Activated naive CD4-positive, alpha-beta T cell treated with Interleukin-2 at 50 U/mL for 16 hours (primary cell): ENCODE measurements around the gene CASQ1.

Experiments used
- DNase-seq: peaks from one replicate; pipeline ENCODE4 v3.0.0-alpha.2; 2020

Gene CASQ1

DNA sequence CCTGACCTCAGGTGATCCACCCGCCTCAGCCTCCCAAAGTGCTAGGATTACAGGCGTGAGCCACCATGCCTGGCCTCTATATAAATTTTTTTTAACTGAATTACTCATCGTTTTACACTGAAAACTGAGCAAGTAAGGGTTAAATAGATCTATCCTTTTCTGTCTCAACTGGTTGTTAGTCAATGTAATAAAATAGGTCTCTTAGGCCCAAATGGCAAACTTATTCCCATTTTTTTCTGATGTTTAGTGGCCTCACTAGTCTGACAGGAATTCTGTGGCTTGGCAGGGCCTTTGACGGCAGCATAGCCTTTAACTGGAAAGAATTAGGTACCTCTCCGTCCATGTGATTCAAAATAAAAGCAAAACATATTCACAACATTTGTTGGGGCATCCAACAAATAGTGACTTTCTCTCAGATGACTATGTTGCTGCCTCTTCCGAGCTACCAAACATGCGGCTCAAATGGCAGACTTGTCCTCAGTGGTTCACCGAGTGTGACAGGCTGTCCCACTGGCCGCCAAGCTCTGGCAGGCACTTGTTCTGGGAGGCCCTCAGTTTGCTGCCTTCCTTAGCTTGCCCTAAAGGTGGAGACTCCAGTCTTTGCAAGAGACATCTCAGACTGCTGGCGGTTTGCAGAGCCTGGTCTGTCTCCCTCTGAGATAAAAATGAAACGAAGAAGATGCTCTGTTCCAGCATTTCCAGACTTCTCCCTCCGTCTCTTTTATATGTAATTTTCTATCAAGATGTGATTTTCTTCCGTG is 21.6 kb upstream of the CASQ1 start:
- DNase-seq = no peak

GRCh38 chr1:160169553-160170399 is 20.6 kb upstream of the CASQ1 start:
- DNase-seq = no peak

DNA sequence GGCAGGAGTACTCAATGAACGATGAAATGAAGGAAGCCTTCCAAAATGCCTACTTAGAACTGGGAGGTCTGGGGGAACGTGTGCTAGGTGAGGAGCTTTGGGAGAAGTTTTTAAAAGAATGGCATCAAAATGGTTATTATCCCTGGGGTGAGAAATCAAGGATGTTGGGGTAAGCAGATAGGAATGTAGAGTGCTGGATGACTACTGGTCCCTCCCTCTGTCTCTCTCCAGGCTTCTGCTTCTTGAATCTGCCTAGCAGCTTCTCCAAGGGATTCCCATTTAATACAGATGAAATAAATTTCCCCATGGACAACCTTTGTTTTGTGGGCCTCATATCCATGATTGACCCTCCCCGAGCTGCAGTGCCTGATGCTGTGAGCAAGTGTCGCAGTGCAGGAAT is 19.0 kb upstream of the CASQ1 start:
- no peak for DNase-seq

- DNase-seq = no peak
Measured at GRCh38 chr1:160171980-160172379, 18.4 kb upstream of the CASQ1 start.

DNA sequence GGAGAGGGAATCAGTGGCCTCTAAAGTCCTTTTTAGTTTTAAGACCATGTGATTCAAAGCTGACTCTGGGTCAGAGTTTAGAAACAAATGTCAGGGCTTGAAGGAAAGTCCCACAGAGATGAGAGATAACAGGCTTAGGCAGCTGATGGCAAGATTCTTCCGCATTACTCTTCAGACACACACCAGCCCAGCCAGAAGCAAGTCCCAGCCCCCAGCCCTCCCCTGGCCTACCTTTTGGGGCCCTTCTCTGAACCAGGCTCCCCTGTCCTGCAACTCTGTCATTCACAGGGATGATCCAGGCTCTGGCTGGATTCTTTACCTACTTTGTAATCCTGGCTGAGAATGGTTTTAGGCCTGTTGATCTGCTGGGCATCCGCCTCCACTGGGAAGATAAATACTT is 13.1 kb upstream of the CASQ1 start:
- no peak for DNase-seq

GRCh38 chr1:160177667-160178066 is 12.7 kb upstream of the CASQ1 start:
- DNase-seq = no peak

DNA sequence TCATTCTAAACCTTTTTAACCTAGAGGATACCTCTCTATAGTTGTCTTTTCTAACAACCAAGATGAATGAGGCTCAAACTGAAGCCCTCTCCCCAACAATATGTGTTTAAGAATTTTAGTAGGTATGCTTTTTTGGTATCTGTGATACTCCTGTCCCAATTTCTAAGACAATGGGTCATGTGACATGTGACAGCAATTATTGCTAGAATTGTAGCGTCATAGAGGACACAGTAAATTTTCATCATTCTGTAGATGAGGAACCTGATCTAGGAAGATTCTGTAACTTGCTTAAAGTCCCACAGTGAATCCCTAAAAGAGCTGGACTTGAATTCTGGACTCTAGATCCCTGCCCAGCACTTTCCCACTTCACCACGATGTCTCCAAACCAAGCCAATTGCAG is 11.6 kb upstream of the CASQ1 start:
- no peak for DNase-seq

- no peak for DNase-seq
Measured at GRCh38 chr1:160179336-160179735, 11.0 kb upstream of the CASQ1 start.

DNA sequence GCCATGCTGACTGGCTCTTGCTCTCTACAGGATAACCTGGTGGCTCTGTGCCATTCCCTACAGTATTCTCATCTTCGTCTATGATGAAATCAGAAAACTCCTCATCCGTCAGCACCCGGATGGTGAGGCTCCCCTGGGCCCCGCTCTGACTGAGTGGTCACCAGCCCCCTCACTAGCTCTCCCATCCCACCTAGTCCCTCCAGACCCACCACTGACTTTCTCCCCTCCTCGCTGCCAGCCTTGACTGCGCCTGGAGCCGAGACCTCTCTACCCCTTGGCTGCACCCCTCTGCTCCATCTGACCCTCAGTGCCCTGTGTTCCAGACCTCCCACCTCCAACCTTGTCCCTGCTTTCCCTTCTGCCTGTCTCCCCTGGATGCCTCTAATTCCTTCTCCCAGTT is 4.1 kb upstream of the CASQ1 start:
- DNase-seq = no peak

- no peak for DNase-seq
Measured at GRCh38 chr1:160186729-160187128, 3.6 kb upstream of the CASQ1 start.

DNA sequence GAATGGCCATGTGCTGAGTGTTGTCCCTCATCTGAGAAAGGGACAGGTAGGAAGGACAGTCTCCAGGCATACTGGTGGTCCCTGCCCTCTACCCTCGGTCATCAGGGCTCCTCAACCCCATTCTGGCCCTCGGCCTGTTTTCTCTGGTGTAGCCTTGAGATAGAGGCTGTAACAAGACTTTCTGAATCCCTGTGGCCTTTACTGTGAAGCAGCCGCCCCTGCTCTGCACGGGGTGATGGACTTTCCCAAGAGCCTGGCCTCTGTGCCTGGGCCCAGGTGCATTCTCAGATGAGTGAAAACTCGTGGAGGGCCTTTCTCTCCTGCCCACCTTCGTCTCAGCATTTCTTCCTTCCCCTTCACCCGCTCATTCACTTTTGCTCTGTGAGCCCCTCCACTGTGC is 3.0 kb upstream of the CASQ1 start:
- DNase-seq = no peak

GRCh38 chr1:160188341-160188740 is 2.0 kb upstream of the CASQ1 start:
- DNase-seq = no peak

DNA sequence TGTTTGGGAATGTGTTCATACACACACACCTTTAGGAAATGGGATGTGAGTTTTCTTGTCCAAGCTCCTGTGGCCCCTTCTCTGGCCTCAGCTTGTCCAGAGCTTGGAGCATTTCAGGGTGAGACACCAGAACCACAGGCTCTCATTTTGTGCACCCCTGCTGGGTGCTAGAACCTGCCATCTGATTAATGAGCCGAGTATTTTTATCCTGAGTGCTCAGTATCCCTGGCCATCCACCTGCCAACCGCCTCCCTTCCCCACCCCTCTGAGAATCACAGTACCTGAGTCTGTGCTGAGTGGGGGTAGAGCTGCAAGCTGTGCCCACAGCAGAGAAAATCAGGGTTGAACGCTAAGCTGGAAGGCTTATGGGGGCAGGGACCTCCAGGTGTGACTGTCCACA is 1.4 kb downstream of the CASQ1 start:
- no peak for DNase-seq

GRCh38 chr1:160192234-160192633 is 1.9 kb downstream of the CASQ1 start:
- DNase-seq = no peak

- DNase-seq = peak; percentile 82
Measured at GRCh38 chr1:160193091-160193819, 2.9 kb downstream of the CASQ1 start.

- no peak for DNase-seq
Measured at GRCh38 chr1:160193832-160194736, 3.7 kb downstream of the CASQ1 start.

DNA sequence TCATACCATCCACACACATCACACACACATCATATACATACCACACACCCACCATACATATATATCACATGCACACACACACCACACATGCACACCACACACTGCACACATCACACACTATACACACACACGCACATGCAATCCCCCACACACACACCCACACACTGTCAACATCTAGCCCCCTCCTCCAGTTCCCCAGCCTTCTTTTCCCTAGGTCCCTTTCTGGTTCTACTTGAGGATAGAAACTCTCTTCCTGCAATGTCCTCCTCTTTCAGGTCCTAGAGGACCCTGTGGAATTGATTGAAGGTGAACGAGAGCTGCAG is 4.3 kb downstream of the CASQ1 start:
- DNase-seq = no peak

DNA sequence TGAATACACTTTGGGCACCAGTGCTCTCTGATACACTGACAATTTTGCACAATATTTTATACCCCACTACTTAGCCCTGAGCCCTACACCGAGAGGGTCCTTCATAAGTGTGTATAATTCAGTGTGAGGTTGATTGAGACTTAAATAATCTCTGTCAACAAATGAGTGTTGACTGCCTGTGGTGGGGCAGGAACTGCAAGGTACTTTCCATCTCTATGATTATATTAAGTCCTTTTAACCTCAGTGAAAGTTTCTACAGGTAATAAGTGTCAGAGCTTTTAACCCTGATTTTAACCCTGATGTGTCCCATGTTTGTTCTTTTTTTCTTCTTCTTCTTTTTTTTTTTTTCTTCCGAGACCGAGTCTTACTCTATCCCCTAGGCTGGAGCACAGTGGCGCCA is 5.8 kb downstream of the CASQ1 start:
- no peak for DNase-seq

GRCh38 chr1:160197231-160197630 is 6.9 kb downstream of the CASQ1 start:
- no peak for DNase-seq

- no peak for DNase-seq
Measured at GRCh38 chr1:160200786-160201185, 10.4 kb downstream of the CASQ1 start.

- no peak for DNase-seq
Measured at GRCh38 chr1:160204526-160205241, 14.3 kb downstream of the CASQ1 start.
